Endothelial cell of umbilical vein (primary cell): ENCODE results near the gene UNC13D. TPM values are rescaled to one million over a fixed set of nuclear protein-coding genes. Genes with fewer than 3 reads are reported as not detected.
A peak's percentile ranks its signal among the peaks of the same experiment; 100 is the strongest.

ENCODE experiments used
- BruUV-seq: library from RNA; stranded (reverse); fragments of 400-500 nt; replicated peaks from 2 replicates; lab custom pipeline; 2021; lab: Mats Ljungman, UMichigan
- CTCF ChIA-PET: fragments of 300-600, 350-600 bp; sonication (Branson Sonifier 250); formaldehyde crosslinking; loops from one replicate; lab custom pipeline; 2021; ENCODE audit warnings: antibody characterized with exemption, inconsistent platforms; lab: Charles Lee
- POLR2A ChIA-PET: fragments of 300-600, 350-600 bp; sonication (Branson Sonifier 250); formaldehyde crosslinking; loops from one replicate; lab custom pipeline; 2021; ENCODE audit warnings: antibody characterized with exemption, inconsistent platforms; lab: Charles Lee
- DNase-seq: peaks from one replicate; pipeline ENCODE4 v3.0.0-alpha.2; 2011; ENCODE audit warnings: low read depth, low spot score
- FAIRE-seq: peaks from 2 replicates; lab custom pipeline; 2011; peaks lifted over from hg19 to GRCh38; lab: Jason Lieb, UNC
- H2AFZ ChIP-seq: 2 replicates; pipeline ENCODE4 v1.6.0; 2012; ENCODE audit warnings: low read depth, low read length, control low read depth, inconsistent platforms
- H3K27ac ChIP-seq: 2 replicates; pipeline ENCODE4 v1.5.1; 2011; ENCODE audit warnings: low read depth, mild to moderate bottlenecking, control low read depth, low read length, moderate library complexity; ENCODE audit not compliant: insufficient read depth
- H3K27me3 ChIP-seq, 2 experiments: 2 replicates each; pipeline versions ENCODE4 v1.6.0 to v1.6.1; 2011; ENCODE audit warnings: low read length in 2 of 2, mixed read lengths in 1 of 2; ENCODE audit not compliant: control insufficient read depth in 2 of 2, insufficient read depth in 2 of 2
- H3K36me3 ChIP-seq, 2 experiments: 2 replicates in 1 of 2; 3 replicates in 1 of 2; pipeline ENCODE4 v1.5.1; 2011; ENCODE audit warnings: low read length in 2 of 2, mild to moderate bottlenecking in 1 of 2, moderate library complexity in 1 of 2; ENCODE audit not compliant: control insufficient read depth in 2 of 2, insufficient read depth in 2 of 2; ENCODE audit errors: extremely low read depth in 1 of 2
- H3K4me1 ChIP-seq: 3 replicates; pipeline ENCODE4 v1.5.1; 2011; ENCODE audit warnings: mild to moderate bottlenecking, low read length; ENCODE audit not compliant: control insufficient read depth, insufficient read depth; ENCODE audit errors: extremely low read depth
- H3K4me2 ChIP-seq: 2 replicates; pipeline ENCODE4 v1.6.1; 2011; ENCODE audit warnings: low read length, control low read depth, mixed read lengths; ENCODE audit not compliant: insufficient read depth
- H3K4me3 ChIP-seq, 3 experiments: fragments of 200-600 bp in 1 of 3; sonication (generic), shearing (Covaris generic) in 1 of 3; replicated peaks in 1 of 3; 2 replicates each; pipeline ENCODE4 v1.5.1; 2011 to 2016; ENCODE audit warnings: control low read depth in 3 of 3, low read length in 3 of 3, mild to moderate bottlenecking in 2 of 3, inconsistent platforms in 1 of 3, low read depth in 1 of 3, moderate library complexity in 1 of 3; ENCODE audit not compliant: insufficient read depth in 1 of 3
- H3K79me2 ChIP-seq: 2 replicates; pipeline ENCODE4 v1.6.0; 2012; ENCODE audit warnings: low read length, inconsistent platforms; ENCODE audit not compliant: control insufficient read depth, insufficient read depth
- H3K9ac ChIP-seq: replicated peaks from 2 replicates; pipeline ENCODE3; 2011; ENCODE audit warnings: low read length, control low read depth; ENCODE audit not compliant: insufficient read depth; ENCODE audit errors: extremely low read depth
- H3K9me1 ChIP-seq: replicated peaks from 3 replicates; pipeline ENCODE4 v1.6.0; 2011; ENCODE audit warnings: mild to moderate bottlenecking, low read length; ENCODE audit not compliant: control insufficient read depth, insufficient read depth; ENCODE audit errors: extremely low read depth
- H3K9me3 ChIP-seq: replicated peaks from 2 replicates; pipeline ENCODE4 v1.5.1; 2012; ENCODE audit warnings: low read length, inconsistent platforms; ENCODE audit not compliant: control insufficient read depth, insufficient read depth
- H4K20me1 ChIP-seq: replicated peaks from 2 replicates; pipeline ENCODE3; 2011; ENCODE audit warnings: mild to moderate bottlenecking, low read length; ENCODE audit not compliant: control insufficient read depth, insufficient read depth; ENCODE audit errors: extremely low read depth
- FOS ChIP-seq: IDR thresholded peaks from 2 replicates; pipeline ENCODE4 v1.6.1; 2011; ENCODE audit warnings: mild to moderate bottlenecking, low read length, moderate library complexity, borderline replicate concordance; ENCODE audit not compliant: insufficient read depth
- GATA2 ChIP-seq: IDR thresholded peaks from 2 replicates; pipeline ENCODE4 v1.7.0; 2011; ENCODE audit warnings: low read depth, mild to moderate bottlenecking, moderate library complexity, mixed read lengths, low read length; ENCODE audit not compliant: insufficient read length, insufficient read depth
- JUN ChIP-seq: IDR thresholded peaks from 2 replicates; pipeline ENCODE4 v1.6.1; 2011; ENCODE audit warnings: borderline replicate concordance, low read depth; ENCODE audit not compliant: insufficient read length, insufficient read depth
- MYC ChIP-seq: IDR thresholded peaks from one replicate; pipeline ENCODE4 v1.6.1; 2011; ENCODE audit warnings: mild to moderate bottlenecking, low read depth, low read length
- POLR2A ChIP-seq: IDR thresholded peaks from 2 replicates; pipeline ENCODE4 v1.6.1; 2012; ENCODE audit warnings: low read depth, mild to moderate bottlenecking, control low read depth, low read length
- dilution Hi-C: fragments of 300-500 bp; cut with MboI; formaldehyde crosslinking; loops from one replicate; pipeline ENCODE4 v1.15.0; 2019; ENCODE audit warnings: low sequenced_read_pairs; ENCODE audit not compliant: extremely low pct_ligation_motif_present
- intact Hi-C: fragments of 100-400 bp; cut with micrococcal nuclease; formaldehyde crosslinking; loops from one replicate; pipeline ENCODE4 v1.10.0; 2022
- polyA plus RNA-seq, 4 experiments: library from polyadenylated mRNA; depleted of rRNA in 3 of 4; stranded (reverse) in 3 of 4; unstranded in 1 of 4; fragments of >200 nt; gene quantifications; 2 replicates each; pipeline versions ENCODE4 v1.2.1 to v1.2.3, GENCODE V29; 2011 to 2012; ENCODE audit warnings: missing spikeins in 1 of 4
- total RNA-seq: library from RNA; stranded (reverse); gene quantifications from 2 replicates; pipeline ENCODE4 v1.2.3, GENCODE V29; 2021
- TF ChIP-seq, protein P1 (sequence below): IDR thresholded peaks from 2 replicates; pipeline ENCODE4 v1.6.1; 2011; ENCODE audit not compliant: insufficient read depth, insufficient read length
- TF ChIP-seq, protein P2 (sequence below), 2 donors: IDR thresholded peaks; 1 replicate in 1 of 2; 2 replicates in 1 of 2; pipeline ENCODE4 v1.5.1; 2011; ENCODE audit warnings: low read length in 2 of 2, mild to moderate bottlenecking in 2 of 2, moderate library complexity in 2 of 2, control low read depth in 1 of 2, inconsistent platforms in 1 of 2, low read depth in 1 of 2; ENCODE audit not compliant: insufficient read depth in 1 of 2; ENCODE audit errors: extremely low read depth in 1 of 2

Gene UNC13D
- total and polyA plus RNA-seq, 2 donors (not counting 3 experiments of a cell fraction or from before 2014, with no cell fraction given), result 6.9 to 14.9 TPM

DNA sequence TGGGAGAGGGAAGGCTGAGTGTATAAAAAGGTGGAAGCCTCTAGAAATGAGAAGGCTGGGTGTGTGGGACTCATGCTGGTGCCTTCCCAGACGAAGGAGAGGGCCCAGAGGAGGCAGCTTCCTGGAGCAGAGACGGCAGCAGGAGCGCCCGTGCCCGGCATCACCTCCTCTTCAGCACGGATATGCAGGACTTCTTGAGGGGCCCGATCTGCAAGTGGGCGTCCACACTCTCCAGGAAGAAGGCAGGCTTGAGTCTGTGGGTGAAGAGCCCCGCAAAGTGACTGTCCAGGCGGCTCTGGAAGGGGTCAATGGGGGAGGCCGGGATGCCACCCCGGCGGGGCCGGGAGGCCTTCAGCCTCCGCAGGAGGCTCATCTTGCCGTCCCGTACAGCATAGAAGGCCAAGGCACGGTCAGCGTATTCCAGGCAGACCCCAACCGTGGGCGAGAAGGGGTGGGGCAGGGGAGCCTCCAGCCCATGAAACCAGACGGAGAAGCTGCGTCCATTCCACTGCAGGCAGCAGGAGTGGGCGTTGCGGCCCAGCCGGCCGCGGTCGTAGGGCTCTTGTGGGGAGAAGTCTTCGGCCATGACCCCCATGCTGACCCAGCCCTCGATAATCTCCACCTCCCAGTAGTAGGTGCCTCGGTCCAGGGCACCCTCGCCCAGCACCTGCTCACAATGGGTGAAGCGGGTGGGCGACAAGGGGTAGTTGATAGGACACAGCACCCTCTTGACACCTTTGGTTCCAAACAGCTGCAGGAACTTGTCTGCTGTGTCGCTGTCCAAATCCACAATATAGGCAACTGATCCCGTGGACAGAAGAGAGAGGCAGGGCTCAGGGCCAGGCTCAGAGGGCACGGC, 30.3 kb upstream of the UNC13D start:
- TF ChIP-seq POLR2A, result peak; percentile 2
- no peak for TF ChIP-seq JUN
- TF ChIP-seq, protein P1, sequence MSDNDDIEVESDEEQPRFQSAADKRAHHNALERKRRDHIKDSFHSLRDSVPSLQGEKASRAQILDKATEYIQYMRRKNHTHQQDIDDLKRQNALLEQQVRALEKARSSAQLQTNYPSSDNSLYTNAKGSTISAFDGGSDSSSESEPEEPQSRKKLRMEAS, result no peak
- Histone ChIP-seq H2AFZ (no peak overlapping the region), H3K4me3 (no peak overlapping the region), H4K20me1 (no peaks in the 10 kb centered on the region), H3K27ac (peak overlapping the region; percentile 95), H3K4me2 (no peak overlapping the region), H3K79me2 (peaks cover 6% of the 10 kb centered on the region), H3K36me3 (peaks cover 3 to 18% of the 10 kb centered on the region in 2 experiments), H3K9me1 (no peaks in the 10 kb centered on the region), H3K27me3 (no peaks in the 10 kb centered on the region), H3K4me1 (peaks cover 46% of the 10 kb centered on the region), H3K9ac (no peak overlapping the region), H3K9me3 (no peaks in the 10 kb centered on the region)
- FAIRE-seq (no peak), DNase-seq (no peak)
- ChIA-PET CTCF (interaction anchor here (0.8 to 10.3 kb wide), 4 partner anchors 16 to 48 kb away, joined by 3 to 241 read pairs (median 26); partner anchors contain the start of genes TRIM65, UNC13D and WBP2), POLR2A (interaction anchor here (1.7 kb wide), 1 partner anchor 19 kb away, joined by 19 read pairs; the partner anchor contains the start of gene WBP2)
- dilution Hi-C loops (no loop called here), intact Hi-C loops (no loop called here)
- BruUV-seq, result TSS peak; percentile 18

DNA sequence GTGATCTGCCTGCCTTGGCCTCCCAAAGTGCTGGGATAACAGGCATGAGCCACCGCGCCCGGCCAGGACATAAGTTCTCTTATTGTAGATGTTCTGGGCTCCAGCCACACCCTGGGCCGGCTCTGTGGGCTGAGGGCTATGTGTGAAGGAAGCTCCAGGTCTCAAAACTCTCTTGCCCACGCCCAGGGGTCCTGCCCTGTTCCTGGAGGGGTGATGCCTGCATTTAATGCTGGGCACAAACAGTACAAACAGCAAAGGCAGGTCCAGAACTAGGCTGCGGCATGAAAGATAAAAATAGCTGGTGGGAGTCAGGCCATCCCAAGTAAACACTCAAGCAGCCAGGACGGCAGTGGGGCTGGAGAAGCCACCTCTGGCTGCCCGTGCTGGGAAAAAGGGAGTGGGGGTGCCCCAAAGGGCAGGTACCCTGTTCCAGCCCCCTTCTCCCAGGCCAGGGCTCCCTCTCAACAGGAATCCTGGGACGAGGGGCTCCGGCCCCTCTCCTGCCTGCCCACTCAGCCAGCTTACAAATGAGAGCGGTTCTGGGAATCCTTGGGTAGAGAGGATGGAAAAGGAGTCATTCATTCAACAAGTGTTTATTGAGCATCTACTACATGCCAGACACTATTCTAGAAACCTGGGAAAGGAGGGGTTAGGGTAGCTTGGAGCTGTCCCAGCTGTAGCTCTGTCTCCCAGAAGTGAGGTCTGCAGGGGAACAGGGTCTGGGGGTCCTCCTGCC, 29.6 kb upstream of the UNC13D start:
- H3K4me2 ChIP-seq, result no peak overlapping the region
- H4K20me1 ChIP-seq, result no peaks in the 10 kb centered on the region
- no peaks in the 10 kb centered on the region for H3K27me3 ChIP-seq
- intact Hi-C loops, result no loop called here
- H3K36me3 ChIP-seq, result peaks cover 3 to 18% of the 10 kb centered on the region in 2 experiments
- H2AFZ ChIP-seq, result no peak overlapping the region
- no peaks in the 10 kb centered on the region for H3K9me1 ChIP-seq
- FAIRE-seq, result peak; percentile 4
- TF ChIP-seq MYC (no peak), FOS (no peak), GATA2 (no peak)
- TF ChIP-seq, protein P2, sequence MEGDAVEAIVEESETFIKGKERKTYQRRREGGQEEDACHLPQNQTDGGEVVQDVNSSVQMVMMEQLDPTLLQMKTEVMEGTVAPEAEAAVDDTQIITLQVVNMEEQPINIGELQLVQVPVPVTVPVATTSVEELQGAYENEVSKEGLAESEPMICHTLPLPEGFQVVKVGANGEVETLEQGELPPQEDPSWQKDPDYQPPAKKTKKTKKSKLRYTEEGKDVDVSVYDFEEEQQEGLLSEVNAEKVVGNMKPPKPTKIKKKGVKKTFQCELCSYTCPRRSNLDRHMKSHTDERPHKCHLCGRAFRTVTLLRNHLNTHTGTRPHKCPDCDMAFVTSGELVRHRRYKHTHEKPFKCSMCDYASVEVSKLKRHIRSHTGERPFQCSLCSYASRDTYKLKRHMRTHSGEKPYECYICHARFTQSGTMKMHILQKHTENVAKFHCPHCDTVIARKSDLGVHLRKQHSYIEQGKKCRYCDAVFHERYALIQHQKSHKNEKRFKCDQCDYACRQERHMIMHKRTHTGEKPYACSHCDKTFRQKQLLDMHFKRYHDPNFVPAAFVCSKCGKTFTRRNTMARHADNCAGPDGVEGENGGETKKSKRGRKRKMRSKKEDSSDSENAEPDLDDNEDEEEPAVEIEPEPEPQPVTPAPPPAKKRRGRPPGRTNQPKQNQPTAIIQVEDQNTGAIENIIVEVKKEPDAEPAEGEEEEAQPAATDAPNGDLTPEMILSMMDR (IDR thresholded peaks at IDR 0.05; ENCODE audit: extremely low read depth in 1 of 2, insufficient read depth in 1 of 2, low read depth in 1 of 2, low read length in 2 of 2), result no peak
- TF ChIP-seq, protein P1, result no peak
- peaks cover 6% of the 10 kb centered on the region for H3K79me2 ChIP-seq
- no peak overlapping the region for H3K4me3 ChIP-seq
- BruUV-seq, result no TSS peak
- no peaks in the 10 kb centered on the region for H3K9me3 ChIP-seq
- dilution Hi-C loops, result no loop called here
- peaks cover 45% of the 10 kb centered on the region for H3K4me1 ChIP-seq
- no peak for DNase-seq
- H3K9ac ChIP-seq, result peak overlapping the region; percentile 77
- ChIA-PET POLR2A (interaction anchor here (0.5 to 1.9 kb wide), 3 partner anchors 15 to 19 kb away, joined by 3 to 11 read pairs (median 7); partner anchors contain the start of gene WBP2), CTCF (interaction anchor here (0.8 to 10.3 kb wide), 6 partner anchors 16 to 44 kb away, joined by 3 to 241 read pairs (median 8); partner anchors contain the start of genes TRIM65, UNC13D and WBP2)
- H3K27ac ChIP-seq, result peak overlapping the region; percentile 95
